A549 (cell line): Measurements from ENCODE around the gene NOC4L. TPM values are rescaled to one million over a fixed set of nuclear protein-coding genes. Genes with fewer than 3 reads are reported as not detected.

Source experiments
- ATAC-seq, 2 experiments: fragments of 200-7000 bp in 1 of 2; fragments of >200 bp in 1 of 2; cut with Nextera tagmentation in 1 of 2; cut with Tn5 transposase in 1 of 2; 3 replicates each; pipeline versions ENCODE4 v1.8.0 to v1.9.1; 2018 to 2020; ENCODE audit warnings: mild to moderate bottlenecking in 1 of 2, moderate library complexity in 1 of 2
- CTCF ChIA-PET: fragments of 300-600 bp; sonication (Branson Sonifier 250); formaldehyde crosslinking; extraction: SDS; loops from one replicate; lab custom pipeline; 2021; ENCODE audit warnings: antibody characterized with exemption, inconsistent platforms; lab: Yijun Ruan, JAX
- POLR2A ChIA-PET: fragments of 350-600 bp; formaldehyde crosslinking; extraction: SDS; loops from one replicate; lab custom pipeline; 2021; ENCODE audit warnings: antibody characterized with exemption, inconsistent platforms; lab: Yijun Ruan, JAX
- DNase-seq, 2 experiments: peaks; one replicate each; pipeline versions ENCODE4 v3.0.0 to v3.0.0-alpha.2; 2011 to 2016; ENCODE audit warnings: low read depth in 1 of 2, low spot score in 1 of 2
- FAIRE-seq: peaks from 2 replicates; lab custom pipeline; 2011; peaks lifted over from hg19 to GRCh38; lab: Jason Lieb, UNC
- H3K27ac ChIP-seq, 2 experiments: fragments of >200 bp; sonication (Bioruptor Twin); formaldehyde crosslinking; 3 replicates each; pipeline ENCODE4 v1.5.1; 2016 to 2017
- H3K4me1 ChIP-seq: fragments of >200 bp; sonication (Bioruptor Twin); formaldehyde crosslinking; 3 replicates; pipeline ENCODE4 v1.6.1; 2016
- H3K4me2 ChIP-seq: fragments of >200 bp; sonication (Bioruptor Twin); formaldehyde crosslinking; 3 replicates; pipeline ENCODE4 v1.6.1; 2016
- H3K4me3 ChIP-seq: fragments of >200 bp; sonication (Bioruptor Twin); formaldehyde crosslinking; 3 replicates; pipeline ENCODE4 v1.5.1; 2016
- H3K9me3 ChIP-seq: fragments of >200 bp; sonication (Bioruptor Twin); formaldehyde crosslinking; 3 replicates; pipeline ENCODE4 v1.6.1; 2016
- CBX8 ChIP-seq: fragments of 200-600 bp; sonication (generic); IDR thresholded peaks from 2 replicates; pipeline ENCODE4 v1.6.1; 2016
- CEBPB ChIP-seq, 2 experiments: fragments of >200 bp in 1 of 2; sonication (Bioruptor Twin) in 1 of 2; formaldehyde crosslinking in 1 of 2; IDR thresholded peaks; 2 replicates each; pipeline ENCODE4 v1.6.1; 2012 to 2016
- CHD2 ChIP-seq: fragments of 150-350 bp; IDR thresholded peaks from 2 replicates; pipeline ENCODE4 v1.6.1; 2014; ENCODE audit warnings: low read length; ENCODE audit not compliant: partially characterized antibody
- EHF ChIP-seq: fragments of 250-450 bp; sonication (Bioruptor Pico); IDR thresholded peaks from 2 replicates; pipeline ENCODE4 v1.5.0; 2020; ENCODE audit warnings: mild to moderate bottlenecking
- EHMT2 ChIP-seq: fragments of 200-600 bp; sonication (generic); IDR thresholded peaks from 2 replicates; pipeline ENCODE4 v1.6.1; 2016; ENCODE audit warnings: antibody characterized with exemption, low read depth, mild to moderate bottlenecking, moderate library complexity
- EP300 ChIP-seq, 2 experiments: fragments of >200 bp; sonication (Bioruptor Twin); formaldehyde crosslinking; IDR thresholded peaks; 2 replicates in 1 of 2; 3 replicates in 1 of 2; pipeline ENCODE4 v1.6.1; 2016 to 2017
- ESRRA ChIP-seq: fragments of 150-350 bp; IDR thresholded peaks from 2 replicates; pipeline ENCODE4 v1.6.1; 2014; ENCODE audit warnings: mild to moderate bottlenecking, low read length, borderline replicate concordance
- FOSB ChIP-seq: fragments of 250-450 bp; sonication (Bioruptor Pico); IDR thresholded peaks from 2 replicates; pipeline ENCODE4 v1.5.0; 2020; ENCODE audit warnings: mild to moderate bottlenecking, moderate library complexity
- FOXS1 ChIP-seq: fragments of 250-450 bp; sonication (Bioruptor Pico); IDR thresholded peaks from 2 replicates; pipeline ENCODE4 v1.5.0; 2020; ENCODE audit warnings: mild to moderate bottlenecking, moderate library complexity
- HDAC2 ChIP-seq: fragments of 200-600 bp; sonication (generic); IDR thresholded peaks from 2 replicates; pipeline ENCODE4 v1.6.1; 2016
- HEYL ChIP-seq: fragments of 250-450 bp; sonication (Bioruptor Pico); IDR thresholded peaks from 2 replicates; pipeline ENCODE4 v1.8.0; 2021; ENCODE audit warnings: mild to moderate bottlenecking, moderate library complexity
- HOXA7 ChIP-seq: fragments of 250-450 bp; sonication (Bioruptor Pico); IDR thresholded peaks from 2 replicates; pipeline ENCODE4 v1.5.0; 2020; ENCODE audit warnings: mild to moderate bottlenecking, moderate library complexity
- HOXB13 ChIP-seq: fragments of 250-450 bp; sonication (Bioruptor Pico); IDR thresholded peaks from 2 replicates; pipeline ENCODE4 v1.5.0; 2020; ENCODE audit warnings: low read depth, mild to moderate bottlenecking, moderate library complexity
- JUNB ChIP-seq: fragments of >200 bp; sonication (Bioruptor Twin); formaldehyde crosslinking; IDR thresholded peaks from 2 replicates; pipeline ENCODE4 v1.6.1; 2016
- KDM1A ChIP-seq: fragments of 200-600 bp; sonication (generic); IDR thresholded peaks from 2 replicates; pipeline ENCODE4 v1.6.1; 2016; ENCODE audit warnings: low read depth, mild to moderate bottlenecking
- MAZ ChIP-seq: fragments of 150-350 bp; IDR thresholded peaks from 2 replicates; pipeline ENCODE4 v1.6.1; 2014; ENCODE audit warnings: antibody characterized with exemption, low read depth, low read length, borderline replicate concordance
- NFE2L2 ChIP-seq: fragments of 150-350 bp; conservative IDR thresholded peaks from 2 replicates; pipeline ENCODE4 v1.6.1; 2014; ENCODE audit warnings: low read length
- POLR2AphosphoS2 ChIP-seq: conservative IDR thresholded peaks from 2 replicates; pipeline ENCODE4 v1.6.1; 2012; ENCODE audit warnings: low read length, improper control_type of control experiment, inconsistent platforms
- RAD21 ChIP-seq, 2 experiments: fragments of >200 bp in 1 of 2; sonication (Bioruptor Twin) in 1 of 2; formaldehyde crosslinking in 1 of 2; IDR thresholded peaks in 1 of 2; conservative IDR thresholded peaks in 1 of 2; 2 replicates in 1 of 2; 3 replicates in 1 of 2; pipeline ENCODE4 v1.6.1; 2012 to 2018; ENCODE audit warnings: inconsistent platforms in 1 of 2
- RARB ChIP-seq: fragments of 250-450 bp; sonication (Bioruptor Pico); IDR thresholded peaks from 2 replicates; pipeline ENCODE4 v1.8.0; 2021; ENCODE audit warnings: mild to moderate bottlenecking, moderate library complexity
- RFX5 ChIP-seq: fragments of 450-650 bp; IDR thresholded peaks from 2 replicates; pipeline ENCODE4 v1.7.1; 2014; ENCODE audit warnings: antibody characterized with exemption, mild to moderate bottlenecking, moderate library complexity
- RNF2 ChIP-seq: fragments of 200-600 bp; sonication (generic); IDR thresholded peaks from 2 replicates; pipeline ENCODE4 v1.6.1; 2016; ENCODE audit warnings: low read depth, mild to moderate bottlenecking, antibody characterized with exemption, moderate library complexity, borderline replicate concordance
- SREBF2 ChIP-seq: fragments of 450-650 bp; IDR thresholded peaks from 2 replicates; pipeline ENCODE4 v1.6.1; 2014; ENCODE audit warnings: mild to moderate bottlenecking, moderate library complexity
- TP53 ChIP-seq: fragments of 250-450 bp; sonication (Bioruptor Pico); IDR thresholded peaks from 2 replicates; pipeline ENCODE4 v1.5.0; 2021; ENCODE audit warnings: mild to moderate bottlenecking, moderate library complexity
- ZNF302 ChIP-seq: fragments of 250-450 bp; sonication (Bioruptor Pico); IDR thresholded peaks from 2 replicates; pipeline ENCODE4 v1.9.0; 2021; ENCODE audit warnings: inconsistent platforms, mild to moderate bottlenecking, moderate library complexity
- ZSCAN20 ChIP-seq: fragments of 250-450 bp; sonication (Bioruptor Pico); IDR thresholded peaks from 2 replicates; pipeline ENCODE4 v1.8.0; 2022; ENCODE audit warnings: mild to moderate bottlenecking, moderate library complexity
- WGBS: methylation state at CpG from one replicate; pipeline ENCODE4 v1.1.6; 2017; ENCODE audit errors: missing lambda C conversion rate; 5-methylcytosine and 5-hydroxymethylcytosine counted together
- polyA plus RNA-seq, 4 experiments: library from polyadenylated mRNA; depleted of rRNA in 3 of 4; stranded (reverse); fragments of >200 nt; fragmentation: RNase III in 1 of 4; extraction: RNeasy Plus Mini Kit Qiagen cat#74134 plus additional on column Dnase treatment in 1 of 4; gene quantifications; 2 replicates in 3 of 4; 3 replicates in 1 of 4; pipeline ENCODE4 v1.2.3, GENCODE V29; 2011 to 2017
- TF ChIP-seq, protein P1 (sequence below): fragments of 250-450 bp; sonication (Bioruptor Pico); IDR thresholded peaks from 2 replicates; pipeline ENCODE4 v1.5.0; 2021; ENCODE audit warnings: mild to moderate bottlenecking, moderate library complexity, borderline replicate concordance
- TF ChIP-seq, protein P2 (sequence below): fragments of 150-350 bp; IDR thresholded peaks from 2 replicates; pipeline ENCODE4 v1.6.1; 2014; ENCODE audit warnings: low read depth, mild to moderate bottlenecking, low read length
- TF ChIP-seq, protein P3 (sequence below): fragments of 250-450 bp; sonication (Bioruptor Pico); IDR thresholded peaks from 2 replicates; pipeline ENCODE4 v1.5.0; 2020; ENCODE audit warnings: low read depth, mild to moderate bottlenecking, moderate library complexity
- TF ChIP-seq, protein P4 (sequence below): fragments of >200 bp; sonication (Bioruptor Twin); formaldehyde crosslinking; IDR thresholded peaks from 2 replicates; pipeline ENCODE4 v1.6.1; 2016

The NOC4L gene
- polyA plus RNA-seq, 2 of the 4 experiments (the other 2 are of a cell fraction), result 12.1 to 34.1 TPM

DNA sequence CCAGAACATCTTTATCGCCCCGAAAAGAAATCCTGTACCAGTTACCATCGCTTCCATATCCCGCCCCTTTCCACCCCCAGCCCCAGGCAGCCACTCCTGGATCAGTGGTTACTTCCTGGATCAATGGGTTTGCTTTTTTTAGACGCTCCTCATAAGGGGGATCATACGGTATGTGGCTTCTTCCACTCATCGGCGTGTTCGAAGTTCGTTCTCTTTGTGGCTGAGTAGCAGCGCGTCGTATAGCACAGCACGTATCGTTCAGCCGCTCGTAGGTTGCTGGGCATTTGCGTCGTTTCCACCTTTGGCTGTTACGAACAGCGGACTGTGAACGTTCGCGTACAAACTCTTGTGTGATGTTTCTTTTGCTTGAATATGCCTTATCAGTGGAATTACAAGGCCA, 1.8 kb downstream of the NOC4L start:
- whole genome bisulfite sequencing, result 92% methylated on average over 24 of the region's 24 CpGs
- Histone ChIP-seq H3K4me2 (no peak overlapping the region; the same call in 2 of the 3 replicates), H3K4me3 (no peak overlapping the region), H3K27ac (no peak overlapping the region), H3K4me1 (peaks cover 16% of the 10 kb centered on the region; the same call in 2 of the 3 replicates), H3K9me3 (no peaks in the 10 kb centered on the region)
- FAIRE-seq (no peak), DNase-seq (no peak), ATAC-seq (no peak)
- POLR2A ChIA-PET, result no interaction called here
- CTCF ChIA-PET, result interaction anchor here (0.6 to 4.0 kb wide), 6 partner anchors 8 to 493 kb away, joined by 3 to 29 read pairs (median 3); no protein-coding TSS in a partner anchor
- TF ChIP-seq, protein P1, sequence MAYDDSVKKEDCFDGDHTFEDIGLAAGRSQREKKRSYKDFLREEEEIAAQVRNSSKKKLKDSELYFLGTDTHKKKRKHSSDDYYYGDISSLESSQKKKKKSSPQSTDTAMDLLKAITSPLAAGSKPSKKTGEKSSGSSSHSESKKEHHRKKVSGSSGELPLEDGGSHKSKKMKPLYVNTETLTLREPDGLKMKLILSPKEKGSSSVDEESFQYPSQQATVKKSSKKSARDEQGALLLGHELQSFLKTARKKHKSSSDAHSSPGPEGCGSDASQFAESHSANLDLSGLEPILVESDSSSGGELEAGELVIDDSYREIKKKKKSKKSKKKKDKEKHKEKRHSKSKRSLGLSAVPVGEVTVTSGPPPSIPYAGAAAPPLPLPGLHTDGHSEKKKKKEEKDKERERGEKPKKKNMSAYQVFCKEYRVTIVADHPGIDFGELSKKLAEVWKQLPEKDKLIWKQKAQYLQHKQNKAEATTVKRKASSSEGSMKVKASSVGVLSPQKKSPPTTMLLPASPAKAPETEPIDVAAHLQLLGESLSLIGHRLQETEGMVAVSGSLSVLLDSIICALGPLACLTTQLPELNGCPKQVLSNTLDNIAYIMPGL (CRISPR knock-in tag), result no peak
- TF ChIP-seq ZNF302 (CRISPR knock-in tag) (no peak), RAD21 (conservative IDR thresholded peaks at IDR 0.05 in 1 of 2, IDR thresholded peaks at IDR 0.05 in 1 of 2) (no peak), CHD2 (no peak), POLR2AphosphoS2 (no peak), EHF (CRISPR knock-in tag) (no peak), MAZ (no peak), NFE2L2 (no peak), FOSB (CRISPR knock-in tag) (no peak), TP53 (CRISPR knock-in tag) (no peak), RARB (CRISPR knock-in tag) (no peak), ZSCAN20 (CRISPR knock-in tag) (no peak), FOXS1 (CRISPR knock-in tag) (no peak), HOXB13 (CRISPR knock-in tag) (no peak), EP300 (IDR thresholded peaks at IDR 0.05) (no peak), SREBF2 (no peak), HEYL (CRISPR knock-in tag) (no peak)
- TF ChIP-seq, protein P2, sequence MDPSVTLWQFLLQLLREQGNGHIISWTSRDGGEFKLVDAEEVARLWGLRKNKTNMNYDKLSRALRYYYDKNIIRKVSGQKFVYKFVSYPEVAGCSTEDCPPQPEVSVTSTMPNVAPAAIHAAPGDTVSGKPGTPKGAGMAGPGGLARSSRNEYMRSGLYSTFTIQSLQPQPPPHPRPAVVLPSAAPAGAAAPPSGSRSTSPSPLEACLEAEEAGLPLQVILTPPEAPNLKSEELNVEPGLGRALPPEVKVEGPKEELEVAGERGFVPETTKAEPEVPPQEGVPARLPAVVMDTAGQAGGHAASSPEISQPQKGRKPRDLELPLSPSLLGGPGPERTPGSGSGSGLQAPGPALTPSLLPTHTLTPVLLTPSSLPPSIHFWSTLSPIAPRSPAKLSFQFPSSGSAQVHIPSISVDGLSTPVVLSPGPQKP, result no peak
- TF ChIP-seq, protein P3, sequence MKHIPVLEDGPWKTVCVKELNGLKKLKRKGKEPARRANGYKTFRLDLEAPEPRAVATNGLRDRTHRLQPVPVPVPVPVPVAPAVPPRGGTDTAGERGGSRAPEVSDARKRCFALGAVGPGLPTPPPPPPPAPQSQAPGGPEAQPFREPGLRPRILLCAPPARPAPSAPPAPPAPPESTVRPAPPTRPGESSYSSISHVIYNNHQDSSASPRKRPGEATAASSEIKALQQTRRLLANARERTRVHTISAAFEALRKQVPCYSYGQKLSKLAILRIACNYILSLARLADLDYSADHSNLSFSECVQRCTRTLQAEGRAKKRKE (CRISPR knock-in tag), result no peak

DNA sequence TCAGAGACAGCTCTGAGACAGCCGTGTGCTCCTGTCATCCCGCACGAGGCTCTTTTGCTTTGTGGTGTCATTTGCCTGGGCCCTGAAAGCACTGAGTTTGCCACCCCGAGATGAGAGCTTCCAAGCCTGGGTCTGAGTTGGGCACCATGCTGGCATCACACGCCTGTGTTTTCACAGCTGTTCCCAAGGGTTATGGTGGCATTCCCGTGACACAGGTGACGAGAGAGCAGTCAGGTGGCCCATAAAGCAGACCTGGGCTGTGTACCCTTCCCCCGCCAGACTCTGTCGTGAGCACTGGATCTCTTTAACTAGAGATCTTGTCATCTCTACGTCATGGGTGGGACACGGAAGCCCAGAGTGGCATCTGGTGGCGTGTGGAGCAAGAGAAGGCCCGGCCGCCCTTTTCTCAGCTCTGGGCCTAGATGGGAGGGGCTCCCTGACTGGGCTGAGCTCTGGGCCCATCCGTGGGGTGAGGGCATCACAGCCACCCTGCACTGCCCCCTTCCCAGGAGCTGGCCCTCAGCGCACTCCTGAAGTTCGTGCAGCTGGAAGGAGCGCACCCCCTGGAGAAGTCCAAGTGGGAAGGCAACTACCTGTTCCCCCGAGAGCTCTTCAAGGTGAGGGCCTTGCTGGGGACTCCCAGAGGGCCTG, 2.6 kb downstream of the NOC4L start:
- H3K4me1 ChIP-seq, result peaks cover 16% of the 10 kb centered on the region; the same call in 2 of the 3 replicates
- H3K4me2 ChIP-seq, result no peak overlapping the region
- CTCF ChIA-PET, result interaction anchor here (0.7 to 4.0 kb wide), 4 partner anchors 13 to 492 kb away, joined by 3 to 29 read pairs (median 3); no protein-coding TSS in a partner anchor
- no peaks in the 10 kb centered on the region for H3K9me3 ChIP-seq
- WGBS, result 91% methylated on average over 11 of the region's 19 CpGs
- H3K4me3 ChIP-seq, result no peak overlapping the region
- POLR2A ChIA-PET, result no interaction called here
- DNase-seq, result no peak
- no peak for TF ChIP-seq RNF2
- TF ChIP-seq, protein P4, sequence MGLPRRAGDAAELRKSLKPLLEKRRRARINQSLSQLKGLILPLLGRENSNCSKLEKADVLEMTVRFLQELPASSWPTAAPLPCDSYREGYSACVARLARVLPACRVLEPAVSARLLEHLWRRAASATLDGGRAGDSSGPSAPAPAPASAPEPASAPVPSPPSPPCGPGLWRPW, result no peak
- TF ChIP-seq CEBPB (IDR thresholded peaks at IDR 0.05), result no peak
- no peak for TF ChIP-seq FOXS1 (CRISPR knock-in tag)
- no peak for TF ChIP-seq POLR2AphosphoS2
- TF ChIP-seq EHMT2, result no peak
- no peak for TF ChIP-seq HDAC2
- TF ChIP-seq SREBF2, result no peak
- no peak for TF ChIP-seq EHF (CRISPR knock-in tag)
- no peak for TF ChIP-seq CHD2
- no peak for TF ChIP-seq HOXA7
- no peak for TF ChIP-seq KDM1A
- TF ChIP-seq TP53 (CRISPR knock-in tag), result no peak
- no peak for TF ChIP-seq JUNB
- TF ChIP-seq ZSCAN20 (CRISPR knock-in tag), result no peak
- no peak for TF ChIP-seq RFX5
- TF ChIP-seq ESRRA, result no peak
- no peak for TF ChIP-seq CBX8
- ATAC-seq, result no peak
- FAIRE-seq, result no peak
- H3K27ac ChIP-seq, result no peak overlapping the region
